GM12878 (cell line): Measurements from ENCODE around the gene HAGHL. TPM values are rescaled to one million over a fixed set of nuclear protein-coding genes. Genes with fewer than 3 reads are reported as not detected.

Experiments
- ATF7 ChIP-seq: fragments of 450-650 bp; IDR thresholded peaks from 2 replicates; pipeline ENCODE4 v1.6.1; 2016; ENCODE audit warnings: low read depth, mild to moderate bottlenecking
- CBX5 ChIP-seq: sonication (generic); IDR thresholded peaks from 2 replicates; pipeline ENCODE4 v1.6.1; 2016; ENCODE audit warnings: low read depth, moderate library complexity, mild to moderate bottlenecking, inconsistent platforms
- CHD2 ChIP-seq: IDR thresholded peaks from 2 replicates; pipeline ENCODE4 v1.6.1; 2011; ENCODE audit warnings: low read depth, low read length, improper control_type of control experiment, borderline replicate concordance
- EED ChIP-seq: sonication (generic); IDR thresholded peaks from 2 replicates; pipeline ENCODE4 v1.6.1; 2016; ENCODE audit warnings: antibody characterized with exemption, low read depth
- ESRRA ChIP-seq: IDR thresholded peaks from 2 replicates; pipeline ENCODE4 v1.6.1; 2012; ENCODE audit warnings: mild to moderate bottlenecking, low read length, improper control_type of control experiment
- FOS ChIP-seq: IDR thresholded peaks from 3 replicates; pipeline ENCODE4 v1.6.1; 2011; ENCODE audit warnings: borderline replicate concordance; ENCODE audit not compliant: insufficient read length; ENCODE audit errors: extremely low read depth
- FOXM1 ChIP-seq: IDR thresholded peaks from 2 replicates; pipeline ENCODE4 v1.6.1; 2012; ENCODE audit warnings: low read depth, mild to moderate bottlenecking, inconsistent platforms, low read length, moderate library complexity
- GATAD2B ChIP-seq: fragments of 450-650 bp; conservative IDR thresholded peaks from 2 replicates; pipeline ENCODE4 v1.6.1; 2017; ENCODE audit warnings: low read depth, mild to moderate bottlenecking, moderate library complexity
- HCFC1 ChIP-seq: fragments of 150-350 bp; IDR thresholded peaks from 2 replicates; pipeline ENCODE4 v1.6.1; 2014; ENCODE audit warnings: low read length
- IKZF1 ChIP-seq: fragments of 450-650 bp; conservative IDR thresholded peaks from 2 replicates; pipeline ENCODE4 v1.6.1; 2017; ENCODE audit warnings: antibody characterized with exemption, mild to moderate bottlenecking
- JUNB ChIP-seq: IDR thresholded peaks from 2 replicates; pipeline ENCODE4 v1.6.1; 2016; ENCODE audit warnings: antibody characterized with exemption, mild to moderate bottlenecking
- MAX ChIP-seq: IDR thresholded peaks from 2 replicates; pipeline ENCODE4 v1.6.1; 2012; ENCODE audit warnings: low read depth, low read length, improper control_type of control experiment
- NR2C1 ChIP-seq: fragments of 450-650 bp; IDR thresholded peaks from 2 replicates; pipeline ENCODE4 v1.6.1; 2017; ENCODE audit warnings: antibody characterized with exemption, mild to moderate bottlenecking, moderate library complexity
- NRF1 ChIP-seq: conservative IDR thresholded peaks from 2 replicates; pipeline ENCODE4 v1.6.1; 2011; ENCODE audit warnings: mild to moderate bottlenecking, low read depth, low read length, improper control_type of control experiment
- SREBF1 ChIP-seq: IDR thresholded peaks from 2 replicates; pipeline ENCODE4 v1.6.1; 2012; ENCODE audit warnings: mild to moderate bottlenecking, low read length
- TCF12 ChIP-seq: IDR thresholded peaks from 2 replicates; pipeline ENCODE4 v1.6.1; 2011; ENCODE audit warnings: low read depth, mild to moderate bottlenecking, low read length
- YBX1 ChIP-seq: fragments of 450-650 bp; IDR thresholded peaks from 2 replicates; pipeline ENCODE4 v1.6.1; 2016; ENCODE audit warnings: antibody characterized with exemption
- ZNF24 ChIP-seq: fragments of 450-650 bp; IDR thresholded peaks from 2 replicates; pipeline ENCODE4 v1.6.1; 2017; ENCODE audit warnings: antibody characterized with exemption, mild to moderate bottlenecking
- ZNF687 ChIP-seq: fragments of 450-650 bp; IDR thresholded peaks from 2 replicates; pipeline ENCODE4 v1.6.1; 2017; ENCODE audit warnings: mild to moderate bottlenecking, moderate library complexity
- ZZZ3 ChIP-seq: IDR thresholded peaks from 2 replicates; pipeline ENCODE4 v1.6.1; 2011; ENCODE audit warnings: low read depth; ENCODE audit not compliant: control insufficient read depth, insufficient read length
- polyA plus RNA-seq, 11 experiments: library from polyadenylated mRNA; depleted of rRNA in 4 of 11; unstranded in 6 of 11; stranded (reverse) in 5 of 11; fragments of >200 nt; fragmentation: Nextera tagmentation in 4 of 11; fragmentation: Illumina TruSeq in 1 of 11; extraction: Ambion mirVana in 4 of 11; extraction: Trizol in 1 of 11; gene quantifications; 1 replicate in 1 of 11; 2 replicates in 10 of 11; pipeline versions ENCODE4 v1.2.1 to v1.2.3, GENCODE V29; 2011 to 2016; ENCODE audit warnings: inconsistent platforms in 2 of 11, missing spikeins in 2 of 11, low read depth in 1 of 11
- total RNA-seq, 4 experiments: library from RNA; depleted of rRNA in 3 of 4; stranded (reverse); fragments of >200 nt in 3 of 4; fragmentation: Illumina TruSeq in 1 of 4; extraction: Trizol in 1 of 4; gene quantifications; 2 replicates each; pipeline versions ENCODE4 v1.2.1 to v1.2.3, GENCODE V29; 2013 to 2021
- TF ChIP-seq, protein P1 (sequence below): fragments of 450-650 bp; formaldehyde crosslinking; IDR thresholded peaks from 2 replicates; pipeline ENCODE4 v1.5.0; 2022; ENCODE audit warnings: mild to moderate bottlenecking, missing genetic modification characterization
- TF ChIP-seq, protein P2 (sequence below): fragments of 450-650 bp; IDR thresholded peaks from 2 replicates; pipeline ENCODE4 v1.6.1; 2017; ENCODE audit warnings: mild to moderate bottlenecking

The HAGHL gene
- total and polyA plus RNA-seq, 10 of the 15 experiments (the other 5 are each of a cell fraction or from before 2014, with no cell fraction given), result 0.23 to 44.6 (median 16.4) TPM

- TF ChIP-seq ZNF687 (peak; percentile 61), EED (no peak), ESRRA (no peak), IKZF1 (peak; percentile 96), HCFC1 (no peak; the same call in 1 of the 2 replicates), MAX (no peak), NRF1 (peak; percentile 57), CBX5 (no peak), TCF12 (peak; percentile 28; the same call in 1 of the 2 replicates), YBX1 (no peak), SREBF1 (no peak), CHD2 (no peak), FOS (no peak), JUNB (no peak), ATF7 (no peak), GATAD2B (peak; percentile 94), ZNF24 (no peak), NR2C1 (peak; percentile 20; the same call in 1 of the 2 replicates), ZZZ3 (no peak), FOXM1 (no peak)
- TF ChIP-seq, protein P1, sequence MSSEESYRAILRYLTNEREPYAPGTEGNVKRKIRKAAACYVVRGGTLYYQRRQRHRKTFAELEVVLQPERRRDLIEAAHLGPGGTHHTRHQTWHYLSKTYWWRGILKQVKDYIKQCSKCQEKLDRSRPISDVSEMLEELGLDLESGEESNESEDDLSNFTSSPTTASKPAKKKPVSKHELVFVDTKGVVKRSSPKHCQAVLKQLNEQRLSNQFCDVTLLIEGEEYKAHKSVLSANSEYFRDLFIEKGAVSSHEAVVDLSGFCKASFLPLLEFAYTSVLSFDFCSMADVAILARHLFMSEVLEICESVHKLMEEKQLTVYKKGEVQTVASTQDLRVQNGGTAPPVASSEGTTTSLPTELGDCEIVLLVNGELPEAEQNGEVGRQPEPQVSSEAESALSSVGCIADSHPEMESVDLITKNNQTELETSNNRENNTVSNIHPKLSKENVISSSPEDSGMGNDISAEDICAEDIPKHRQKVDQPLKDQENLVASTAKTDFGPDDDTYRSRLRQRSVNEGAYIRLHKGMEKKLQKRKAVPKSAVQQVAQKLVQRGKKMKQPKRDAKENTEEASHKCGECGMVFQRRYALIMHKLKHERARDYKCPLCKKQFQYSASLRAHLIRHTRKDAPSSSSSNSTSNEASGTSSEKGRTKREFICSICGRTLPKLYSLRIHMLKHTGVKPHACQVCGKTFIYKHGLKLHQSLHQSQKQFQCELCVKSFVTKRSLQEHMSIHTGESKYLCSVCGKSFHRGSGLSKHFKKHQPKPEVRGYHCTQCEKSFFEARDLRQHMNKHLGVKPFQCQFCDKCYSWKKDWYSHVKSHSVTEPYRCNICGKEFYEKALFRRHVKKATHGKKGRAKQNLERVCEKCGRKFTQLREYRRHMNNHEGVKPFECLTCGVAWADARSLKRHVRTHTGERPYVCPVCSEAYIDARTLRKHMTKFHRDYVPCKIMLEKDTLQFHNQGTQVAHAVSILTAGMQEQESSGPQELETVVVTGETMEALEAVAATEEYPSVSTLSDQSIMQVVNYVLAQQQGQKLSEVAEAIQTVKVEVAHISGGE, result peak; percentile 34
- TF ChIP-seq, protein P2, sequence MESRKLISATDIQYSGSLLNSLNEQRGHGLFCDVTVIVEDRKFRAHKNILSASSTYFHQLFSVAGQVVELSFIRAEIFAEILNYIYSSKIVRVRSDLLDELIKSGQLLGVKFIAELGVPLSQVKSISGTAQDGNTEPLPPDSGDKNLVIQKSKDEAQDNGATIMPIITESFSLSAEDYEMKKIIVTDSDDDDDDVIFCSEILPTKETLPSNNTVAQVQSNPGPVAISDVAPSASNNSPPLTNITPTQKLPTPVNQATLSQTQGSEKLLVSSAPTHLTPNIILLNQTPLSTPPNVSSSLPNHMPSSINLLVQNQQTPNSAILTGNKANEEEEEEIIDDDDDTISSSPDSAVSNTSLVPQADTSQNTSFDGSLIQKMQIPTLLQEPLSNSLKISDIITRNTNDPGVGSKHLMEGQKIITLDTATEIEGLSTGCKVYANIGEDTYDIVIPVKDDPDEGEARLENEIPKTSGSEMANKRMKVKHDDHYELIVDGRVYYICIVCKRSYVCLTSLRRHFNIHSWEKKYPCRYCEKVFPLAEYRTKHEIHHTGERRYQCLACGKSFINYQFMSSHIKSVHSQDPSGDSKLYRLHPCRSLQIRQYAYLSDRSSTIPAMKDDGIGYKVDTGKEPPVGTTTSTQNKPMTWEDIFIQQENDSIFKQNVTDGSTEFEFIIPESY, result no peak
These were observed 46.9 kb upstream of the HAGHL start, which contains the start of gene STUB1 (continued) for GRCh38 chr16:679814-680624.
